SU-DHL-6 (cell line): ENCODE measurements around the gene EPHB1.

ENCODE experiments used
- CTCF ChIP-seq: fragments of 200-600 bp; sonication (generic); IDR thresholded peaks from one replicate; pipeline ENCODE4 v1.5.1; 2017; ENCODE audit warnings: antibody characterized with exemption, mild to moderate bottlenecking, low read length, moderate library complexity; ENCODE audit not compliant: insufficient read depth, poor library complexity, severe bottlenecking
- EZH2phosphoT487 ChIP-seq: fragments of 200-600 bp; sonication (generic), shearing (Covaris generic); conservative IDR thresholded peaks from 2 replicates; pipeline ENCODE4 v1.6.1; 2018; ENCODE audit warnings: mild to moderate bottlenecking, antibody characterized with exemption, low read length, moderate library complexity, mixed read lengths

- TF ChIP-seq CTCF (no peak), EZH2phosphoT487 (no peak)
Measured at GRCh38 chr3:134793562-134793961, 1.5 kb upstream of the EPHB1 start.
